ENCODE results near the gene FCER2.
"Not testable (repeated sequence)": the region's sequence is repeated elsewhere in the genome, so short reads cannot be mapped to it uniquely, and the experiment has no call there.

The FCER2 gene

DNA sequence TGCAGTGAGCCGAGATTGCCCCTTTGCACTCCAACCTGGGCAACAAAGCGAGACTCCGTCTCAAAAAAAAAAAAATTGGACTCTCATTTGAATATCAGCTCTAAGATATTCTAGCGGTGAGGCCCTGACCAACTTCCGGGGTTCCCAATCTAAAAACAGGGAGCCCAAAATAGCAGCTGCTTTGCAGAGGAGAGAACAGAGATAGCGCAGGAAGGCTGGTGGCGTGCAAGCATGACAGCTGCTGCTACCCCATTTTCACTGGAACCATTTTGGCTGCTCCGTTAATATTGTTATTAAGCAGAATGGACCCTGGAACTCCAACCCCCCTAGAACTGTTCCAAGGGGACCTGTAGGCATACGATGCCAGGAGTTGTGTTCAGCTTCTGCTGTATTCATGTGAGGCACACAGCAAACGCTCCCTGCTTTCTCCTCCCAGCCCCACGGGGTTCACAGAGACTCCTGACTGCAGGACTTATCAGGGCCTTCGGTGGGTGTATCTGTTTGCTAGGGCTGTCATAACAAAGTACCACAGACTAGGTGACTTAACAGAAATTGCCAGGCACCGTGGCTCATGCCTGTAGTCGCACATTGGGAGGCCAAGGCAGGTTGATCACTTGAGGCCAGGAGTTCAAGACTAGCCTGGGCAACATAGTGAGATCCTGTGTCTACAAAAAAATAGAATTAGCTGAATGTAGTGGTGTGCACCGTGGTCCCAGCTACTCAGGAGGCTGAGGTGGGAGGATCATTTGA lies 53.5 kb downstream of the FCER2 start:
- H3K4me2 ChIP-seq (ENCODE audit: low read length), result no peak overlapping the region
- no peaks in the 10 kb centered on the region for H3K36me3 ChIP-seq (ENCODE audit: insufficient read depth, low read length)
- H3K9ac ChIP-seq (ENCODE audit: low read depth, low read length), result no peak overlapping the region
- H3K9me3 ChIP-seq (replicated peaks; ENCODE audit: low read length), result no peaks in the 10 kb centered on the region
- peaks cover 3% of the 10 kb centered on the region for H3K4me1 ChIP-seq (ENCODE audit: control insufficient read depth, insufficient read depth, low read length)
- peaks cover 9% of the 10 kb centered on the region for H3K27me3 ChIP-seq (ENCODE audit: control insufficient read depth, insufficient read depth, low read length)
- H3K4me3 ChIP-seq (ENCODE audit: low read length), result no peak overlapping the region

DNA sequence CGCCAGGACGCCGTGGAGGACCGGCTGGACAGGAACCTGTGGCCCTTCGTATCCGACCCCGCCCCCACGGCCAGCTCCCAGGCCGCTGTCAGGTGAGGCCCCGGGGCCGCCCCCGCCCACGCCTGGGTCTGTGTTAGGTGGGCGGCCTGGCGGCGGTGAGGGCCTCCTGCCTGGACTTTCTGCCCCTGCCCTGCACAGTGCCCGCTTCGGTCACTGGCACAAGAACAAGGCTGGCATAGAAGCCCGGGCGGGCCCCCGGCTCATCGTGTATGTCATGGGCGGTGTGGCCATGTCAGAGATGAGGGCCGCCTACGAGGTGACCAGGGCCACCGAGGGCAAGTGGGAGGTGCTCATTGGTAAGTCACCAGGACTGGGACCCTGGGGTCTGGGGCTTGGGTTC lies 54.8 kb downstream of the FCER2 start:
- peaks cover 9% of the 10 kb centered on the region for H3K27me3 ChIP-seq (ENCODE audit: control insufficient read depth, insufficient read depth, low read length)

GRCh38 chr19:7646426-7646700 lies 55.6 kb downstream of the FCER2 start:
- Histone ChIP-seq H3K4me3 (ENCODE audit: low read length) (no peak overlapping the region), H3K36me3 (ENCODE audit: insufficient read depth, low read length) (no peaks in the 10 kb centered on the region)

More for the DNA sequence above, 54.8 kb downstream of the FCER2 start:
- H3K4me1 ChIP-seq (ENCODE audit: control insufficient read depth, insufficient read depth, low read length), result peaks cover under 1% of the 10 kb centered on the region
- H3K9ac ChIP-seq (ENCODE audit: low read depth, low read length), result no peak overlapping the region
- H3K4me2 ChIP-seq (ENCODE audit: low read length), result no peak overlapping the region
- no peaks in the 10 kb centered on the region for H3K9me3 ChIP-seq (replicated peaks; ENCODE audit: low read length)
- H3K4me3 ChIP-seq (ENCODE audit: low read length), result no peak overlapping the region
- no peaks in the 10 kb centered on the region for H3K36me3 ChIP-seq (ENCODE audit: insufficient read depth, low read length)

GRCh38 chr19:7645656-7646425 lies 56.1 kb downstream of the FCER2 start:
- Histone ChIP-seq H3K4me3 (ENCODE audit: low read length) (no peak overlapping the region), H3K4me2 (ENCODE audit: low read length) (no peak overlapping the region), H3K9ac (ENCODE audit: low read depth, low read length) (no peak overlapping the region), H3K27me3 (ENCODE audit: control insufficient read depth, insufficient read depth, low read length) (peaks cover 8% of the 10 kb centered on the region), H3K9me3 (replicated peaks; ENCODE audit: low read length) (no peaks in the 10 kb centered on the region), H3K4me1 (ENCODE audit: control insufficient read depth, insufficient read depth, low read length) (no peaks in the 10 kb centered on the region), H3K36me3 (ENCODE audit: insufficient read depth, low read length) (no peaks in the 10 kb centered on the region)

More at GRCh38 chr19:7646426-7646700, 55.6 kb downstream of the FCER2 start:
- Histone ChIP-seq H3K4me2 (ENCODE audit: low read length) (no peak overlapping the region), H3K27me3 (ENCODE audit: control insufficient read depth, insufficient read depth, low read length) (peaks cover 9% of the 10 kb centered on the region), H3K4me1 (ENCODE audit: control insufficient read depth, insufficient read depth, low read length) (no peaks in the 10 kb centered on the region), H3K9me3 (replicated peaks; ENCODE audit: low read length) (no peaks in the 10 kb centered on the region), H3K9ac (ENCODE audit: low read depth, low read length) (no peak overlapping the region)

DNA sequence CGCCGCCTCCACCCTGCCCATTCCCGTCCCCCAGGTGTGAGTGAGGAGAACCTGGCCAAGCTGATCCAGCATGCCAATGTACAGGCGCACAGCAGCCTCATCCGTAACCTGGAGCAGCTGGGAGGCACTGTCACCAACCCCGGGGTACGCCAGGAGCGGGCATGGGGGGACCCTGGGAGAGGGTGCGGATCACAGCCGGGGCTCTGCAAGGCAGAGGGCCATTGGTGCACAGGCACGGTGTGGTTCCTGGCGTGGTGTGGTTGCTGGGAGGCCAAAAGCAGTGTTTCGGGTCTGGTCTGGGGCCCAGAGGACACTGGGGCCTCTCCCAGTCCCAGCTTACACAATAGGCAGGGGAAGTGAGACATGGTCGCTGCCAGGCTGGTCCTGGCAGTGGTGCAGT lies 56.8 kb downstream of the FCER2 start:
- no peak overlapping the region for H3K4me2 ChIP-seq (ENCODE audit: low read length)
- H3K9ac ChIP-seq (ENCODE audit: low read depth, low read length), result no peak overlapping the region
- no peaks in the 10 kb centered on the region for H3K36me3 ChIP-seq (ENCODE audit: insufficient read depth, low read length)
- H3K4me1 ChIP-seq (ENCODE audit: control insufficient read depth, insufficient read depth, low read length), result no peaks in the 10 kb centered on the region
- no peak overlapping the region for H3K4me3 ChIP-seq (ENCODE audit: low read length)
- no peaks in the 10 kb centered on the region for H3K9me3 ChIP-seq (replicated peaks; ENCODE audit: low read length)
- H3K27me3 ChIP-seq (ENCODE audit: control insufficient read depth, insufficient read depth, low read length), result peaks cover 1% of the 10 kb centered on the region

- Histone ChIP-seq H3K4me3 (ENCODE audit: low read length) (no peak overlapping the region), H3K9me3 (replicated peaks; ENCODE audit: low read length) (no peaks in the 10 kb centered on the region), H3K4me1 (ENCODE audit: control insufficient read depth, insufficient read depth, low read length) (no peaks in the 10 kb centered on the region), H3K27me3 (ENCODE audit: control insufficient read depth, insufficient read depth, low read length) (no peaks in the 10 kb centered on the region), H3K36me3 (ENCODE audit: insufficient read depth, low read length) (no peaks in the 10 kb centered on the region), H3K4me2 (ENCODE audit: low read length) (no peak overlapping the region), H3K9ac (ENCODE audit: low read depth, low read length) (no peak overlapping the region)
Observed at GRCh38 chr19:7644550-7644877, 57.4 kb downstream of the FCER2 start.

DNA sequence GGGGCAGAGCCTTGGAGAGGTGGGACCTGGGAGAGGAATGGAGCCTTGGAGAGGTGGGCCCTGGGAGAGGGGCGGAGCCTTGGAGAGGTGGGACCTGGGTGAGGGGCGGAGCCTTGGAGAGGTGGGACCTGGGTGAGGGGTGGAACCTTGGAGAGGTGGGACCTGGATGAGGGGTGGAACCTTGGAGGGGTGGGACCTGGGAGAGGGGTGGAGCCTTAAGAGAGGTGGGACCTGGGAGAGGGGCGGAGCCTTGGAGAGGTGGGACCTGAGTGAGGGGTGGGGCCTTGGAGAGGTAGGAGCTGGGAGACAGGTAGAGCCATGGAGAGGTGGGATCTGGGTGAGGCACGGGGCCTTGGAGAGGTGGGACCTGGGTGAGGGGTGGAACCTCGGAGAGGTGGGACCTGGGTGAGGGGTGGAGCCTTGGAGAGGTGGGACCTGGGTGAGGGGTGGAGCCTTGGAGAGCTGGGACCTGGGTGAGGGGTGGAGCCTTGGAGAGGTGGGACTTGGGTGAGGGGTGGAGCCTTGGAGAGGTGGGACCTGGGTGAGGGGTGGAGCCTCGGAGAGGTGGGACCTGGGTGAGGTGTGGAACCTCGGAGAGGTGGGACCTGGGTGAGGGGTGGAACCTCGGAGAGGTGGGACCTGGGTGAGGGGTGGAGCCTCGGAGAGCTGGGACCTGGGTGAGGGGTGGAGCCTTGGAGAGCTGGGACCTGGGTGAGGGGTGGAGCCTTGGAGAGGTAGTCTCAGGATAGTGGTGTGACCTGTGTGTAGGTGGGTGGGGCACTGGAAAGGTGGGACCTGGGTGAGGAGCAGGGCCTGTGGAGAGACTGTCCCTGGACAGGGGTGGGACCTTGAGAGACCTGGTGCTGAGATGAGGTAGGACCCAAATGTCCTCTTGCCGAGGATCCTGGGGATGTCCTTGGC lies 58.0 kb downstream of the FCER2 start:
- H3K4me1 ChIP-seq (ENCODE audit: control insufficient read depth, insufficient read depth, low read length); H3K27me3 ChIP-seq (ENCODE audit: control insufficient read depth, insufficient read depth, low read length); H3K4me2 ChIP-seq (ENCODE audit: low read length); H3K9ac ChIP-seq (ENCODE audit: low read depth, low read length); H3K36me3 ChIP-seq (ENCODE audit: insufficient read depth, low read length); H3K9me3 ChIP-seq (replicated peaks; ENCODE audit: low read length); H3K4me3 ChIP-seq (ENCODE audit: low read length): not testable (repeated sequence)

GRCh38 chr19:7643031-7643415 lies 58.9 kb downstream of the FCER2 start:
- H3K4me1 ChIP-seq (ENCODE audit: control insufficient read depth, insufficient read depth, low read length), result no peaks in the 10 kb centered on the region
- peaks cover 2% of the 10 kb centered on the region for H3K27me3 ChIP-seq (ENCODE audit: control insufficient read depth, insufficient read depth, low read length)
- no peaks in the 10 kb centered on the region for H3K36me3 ChIP-seq (ENCODE audit: insufficient read depth, low read length)

GRCh38 chr19:7642295-7643030 lies 59.5 kb downstream of the FCER2 start:
- Histone ChIP-seq H3K27me3 (ENCODE audit: control insufficient read depth, insufficient read depth, low read length) (peaks cover 7% of the 10 kb centered on the region), H3K36me3 (ENCODE audit: insufficient read depth, low read length) (no peaks in the 10 kb centered on the region), H3K4me3 (ENCODE audit: low read length) (no peak overlapping the region), H3K4me2 (ENCODE audit: low read length) (no peak overlapping the region), H3K9me3 (replicated peaks; ENCODE audit: low read length) (no peaks in the 10 kb centered on the region), H3K4me1 (ENCODE audit: control insufficient read depth, insufficient read depth, low read length) (no peaks in the 10 kb centered on the region), H3K9ac (ENCODE audit: low read depth, low read length) (no peak overlapping the region)

More at GRCh38 chr19:7643031-7643415, 58.9 kb downstream of the FCER2 start:
- Histone ChIP-seq H3K4me3 (ENCODE audit: low read length) (no peak overlapping the region), H3K9ac (ENCODE audit: low read depth, low read length) (no peak overlapping the region), H3K4me2 (ENCODE audit: low read length) (no peak overlapping the region), H3K9me3 (replicated peaks; ENCODE audit: low read length) (no peaks in the 10 kb centered on the region)

DNA sequence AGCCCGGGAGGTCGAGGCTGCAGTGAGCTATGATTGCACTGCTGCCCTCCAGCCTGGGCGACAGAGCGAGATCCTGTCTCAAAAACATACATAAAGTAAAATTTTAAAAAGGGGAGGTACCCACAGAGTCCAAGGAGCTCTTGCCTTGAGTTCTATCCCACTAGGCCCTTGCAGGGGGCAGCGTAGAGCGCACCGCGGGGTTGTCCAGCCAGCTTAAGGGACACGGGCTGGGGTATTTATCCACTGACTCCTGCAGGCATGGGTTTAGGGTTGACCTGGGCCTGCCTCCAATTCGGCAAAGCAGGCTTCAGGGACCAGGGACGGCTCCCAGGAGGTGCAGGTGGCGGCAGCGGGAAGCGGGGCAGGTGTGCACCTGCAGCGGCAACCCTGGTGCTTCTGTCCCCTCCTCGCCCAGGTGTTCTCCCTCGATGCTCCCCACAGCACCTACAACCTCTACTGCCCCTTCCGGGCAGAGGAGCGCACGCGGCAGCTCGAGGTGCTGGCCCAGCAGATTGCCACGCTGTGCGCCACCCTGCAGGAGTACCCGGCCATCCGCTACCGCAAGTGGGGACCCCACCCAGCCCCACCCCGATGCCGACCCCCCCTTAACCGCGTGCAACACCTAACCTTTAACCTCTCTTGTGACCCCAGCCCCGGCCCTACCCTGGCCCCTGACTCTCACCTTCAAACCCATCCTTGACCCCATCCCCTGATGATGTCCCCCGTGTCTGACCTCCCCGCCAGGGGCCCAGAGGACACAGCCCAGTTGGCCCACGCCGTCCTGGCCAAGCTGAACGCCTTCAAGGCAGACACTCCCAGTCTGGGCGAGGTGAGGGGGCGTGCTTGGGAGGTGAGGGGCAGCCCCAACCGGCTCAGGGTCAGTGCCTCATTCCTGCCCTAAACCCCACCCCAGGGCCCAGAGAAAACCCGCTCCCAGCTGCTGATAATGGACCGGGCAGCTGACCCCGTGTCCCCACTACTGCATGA lies 60.3 kb downstream of the FCER2 start:
- Histone ChIP-seq H3K9me3 (replicated peaks; ENCODE audit: low read length) (no peaks in the 10 kb centered on the region), H3K9ac (ENCODE audit: low read depth, low read length) (no peak overlapping the region), H3K4me1 (ENCODE audit: control insufficient read depth, insufficient read depth, low read length) (no peaks in the 10 kb centered on the region), H3K4me2 (ENCODE audit: low read length) (no peak overlapping the region), H3K27me3 (ENCODE audit: control insufficient read depth, insufficient read depth, low read length) (peaks cover 12% of the 10 kb centered on the region), H3K4me3 (ENCODE audit: low read length) (no peak overlapping the region), H3K36me3 (ENCODE audit: insufficient read depth, low read length) (no peaks in the 10 kb centered on the region)

Data from skeletal muscle satellite cell (primary cell).